HepG2 (cell line): Measurements from ENCODE around the gene PXK. TPM values are rescaled to one million over a fixed set of nuclear protein-coding genes. Genes with fewer than 3 reads are reported as not detected.

Source experiments
- ARHGAP35 ChIP-seq: sonication (generic); formaldehyde crosslinking; IDR thresholded peaks from 2 replicates; pipeline ENCODE4 v1.9.0; 2022; ENCODE audit warnings: mild to moderate bottlenecking, inconsistent platforms, moderate library complexity, missing genetic modification reagents, borderline replicate concordance
- BRF2 ChIP-seq: sonication (generic); formaldehyde crosslinking; IDR thresholded peaks from 2 replicates; pipeline ENCODE4 v1.8.1; 2022; ENCODE audit warnings: mild to moderate bottlenecking, missing genetic modification reagents
- CREB3 ChIP-seq: sonication (generic); formaldehyde crosslinking; IDR thresholded peaks from 2 replicates; pipeline ENCODE4 v1.5.0; 2020; ENCODE audit warnings: missing genetic modification reagents
- ETS1 ChIP-seq: sonication (generic); formaldehyde crosslinking; IDR thresholded peaks from 2 replicates; pipeline ENCODE4 v1.4.0; 2020; ENCODE audit warnings: missing genetic modification reagents
- KDM2A ChIP-seq: sonication (generic); formaldehyde crosslinking; IDR thresholded peaks from 2 replicates; pipeline ENCODE4 v1.4.0; 2020; ENCODE audit warnings: low read depth, missing genetic modification reagents, borderline replicate concordance
- PHB2 ChIP-seq: fragments of 450-650 bp; IDR thresholded peaks from 2 replicates; pipeline ENCODE4 v1.6.1; 2018; ENCODE audit not compliant: partially characterized antibody
- PRPF4 ChIP-seq: fragments of 200-400 bp; formaldehyde crosslinking; IDR thresholded peaks from 2 replicates; pipeline ENCODE4 v1.6.1; 2016; ENCODE audit warnings: low read length, low read depth; ENCODE audit not compliant: poor library complexity, severe bottlenecking
- SMAD3 ChIP-seq: sonication (generic); formaldehyde crosslinking; IDR thresholded peaks from 2 replicates; pipeline ENCODE4 v1.4.0; 2020; ENCODE audit warnings: missing genetic modification reagents
- TCF7L2 ChIP-seq: IDR thresholded peaks from 2 replicates; pipeline ENCODE4 v1.6.1; 2011; ENCODE audit warnings: mild to moderate bottlenecking, low read depth, low read length, moderate library complexity
- ZBTB7B ChIP-seq: sonication (generic); formaldehyde crosslinking; IDR thresholded peaks from 2 replicates; pipeline ENCODE4 v1.4.0; 2020; ENCODE audit warnings: missing genetic modification reagents
- ZFP36L1 ChIP-seq: sonication (generic); formaldehyde crosslinking; IDR thresholded peaks from 2 replicates; pipeline ENCODE4 v1.8.0; 2022; ENCODE audit warnings: mild to moderate bottlenecking, missing genetic modification reagents, moderate library complexity
- ZNF138 ChIP-seq: sonication (generic); formaldehyde crosslinking; IDR thresholded peaks from 2 replicates; pipeline ENCODE4 v1.5.0; 2020; ENCODE audit warnings: mild to moderate bottlenecking, low read depth, missing genetic modification reagents
- ZNF317 ChIP-seq: sonication (generic); formaldehyde crosslinking; IDR thresholded peaks from 2 replicates; pipeline ENCODE4 v1.5.0; 2020; ENCODE audit warnings: mild to moderate bottlenecking, missing genetic modification reagents
- ZNF557 ChIP-seq: sonication (generic); formaldehyde crosslinking; IDR thresholded peaks from 2 replicates; pipeline ENCODE4 v1.4.0; 2020; ENCODE audit warnings: missing genetic modification reagents
- ZNF646 ChIP-seq: sonication (generic); formaldehyde crosslinking; IDR thresholded peaks from 2 replicates; pipeline ENCODE4 v1.9.0; 2021; ENCODE audit warnings: mild to moderate bottlenecking, missing genetic modification reagents
- ZNF770 ChIP-seq: sonication (generic); formaldehyde crosslinking; IDR thresholded peaks from 2 replicates; pipeline ENCODE4 v1.5.0; 2020; ENCODE audit warnings: mild to moderate bottlenecking, missing genetic modification reagents
- polyA plus RNA-seq, 8 experiments: library from polyadenylated mRNA; depleted of rRNA in 3 of 8; stranded (reverse) in 7 of 8; unstranded in 1 of 8; fragments of >200 nt; fragmentation: Illumina TruSeq in 4 of 8; extraction: Trizol in 4 of 8; gene quantifications; 2 replicates each; pipeline versions ENCODE4 v1.2.1 to v1.2.3, GENCODE V29; 2011 to 2016; ENCODE audit warnings: low read depth in 4 of 8, missing spikeins in 1 of 8, mixed read lengths in 1 of 8; ENCODE audit not compliant: insufficient read depth in 1 of 8
- total RNA-seq, 5 experiments: library from RNA; depleted of rRNA; stranded (reverse); fragments of >200 nt; fragmentation: Illumina TruSeq; extraction: Trizol; gene quantifications; 2 replicates each; pipeline ENCODE4 v1.2.3, GENCODE V29; 2016; ENCODE audit warnings: low read depth in 1 of 5

The PXK gene
- total and polyA plus RNA-seq, 2 of the 13 experiments (the other 11 are each of a cell fraction or from before 2014, with no cell fraction given), result 6.4 to 18.6 TPM

GRCh38 chr3:58433400-58434167 is 100.9 kb downstream of the PXK start, which contains the start of gene PDHB (continued):
- no peak for TF ChIP-seq ZNF770 (CRISPR knock-in tag)
- TF ChIP-seq ARHGAP35 (CRISPR knock-in tag), result peak; percentile 49; the same call in 1 of the 2 replicates
- peak; percentile 79; the same call in 1 of the 2 replicates for TF ChIP-seq BRF2 (CRISPR knock-in tag)
- peak; percentile 95 for TF ChIP-seq CREB3 (CRISPR knock-in tag)
- 0 out of 2 replicates have a peak, but pooled peaks have one; percentile 40 for TF ChIP-seq ZNF646 (CRISPR knock-in tag)
- peak; percentile 96; the same call in 1 of the 2 replicates for TF ChIP-seq ZNF138 (CRISPR knock-in tag)
- TF ChIP-seq ZNF557 (CRISPR knock-in tag), result peak; percentile 88; the same call in 1 of the 2 replicates
- TF ChIP-seq ETS1, result peak; percentile 92
- no peak for TF ChIP-seq PHB2
- TF ChIP-seq TCF7L2, result no peak
- peak; percentile 89 for TF ChIP-seq KDM2A (CRISPR knock-in tag)
- TF ChIP-seq SMAD3, result peak; percentile 94
- no peak for TF ChIP-seq PRPF4
- TF ChIP-seq ZFP36L1, result peak; percentile 92; the same call in 1 of the 2 replicates
- peak; percentile 83 for TF ChIP-seq ZBTB7B
- TF ChIP-seq ZNF317, result peak; percentile 62; the same call in 1 of the 2 replicates
